GM04503 (cell line): ENCODE data around the gene SH3D19.

Experiments used
- DNase-seq: peaks from one replicate; pipeline ENCODE4 v3.0.0-alpha.2; 2012; ENCODE audit warnings: low read depth

SH3D19 gene, protein sequence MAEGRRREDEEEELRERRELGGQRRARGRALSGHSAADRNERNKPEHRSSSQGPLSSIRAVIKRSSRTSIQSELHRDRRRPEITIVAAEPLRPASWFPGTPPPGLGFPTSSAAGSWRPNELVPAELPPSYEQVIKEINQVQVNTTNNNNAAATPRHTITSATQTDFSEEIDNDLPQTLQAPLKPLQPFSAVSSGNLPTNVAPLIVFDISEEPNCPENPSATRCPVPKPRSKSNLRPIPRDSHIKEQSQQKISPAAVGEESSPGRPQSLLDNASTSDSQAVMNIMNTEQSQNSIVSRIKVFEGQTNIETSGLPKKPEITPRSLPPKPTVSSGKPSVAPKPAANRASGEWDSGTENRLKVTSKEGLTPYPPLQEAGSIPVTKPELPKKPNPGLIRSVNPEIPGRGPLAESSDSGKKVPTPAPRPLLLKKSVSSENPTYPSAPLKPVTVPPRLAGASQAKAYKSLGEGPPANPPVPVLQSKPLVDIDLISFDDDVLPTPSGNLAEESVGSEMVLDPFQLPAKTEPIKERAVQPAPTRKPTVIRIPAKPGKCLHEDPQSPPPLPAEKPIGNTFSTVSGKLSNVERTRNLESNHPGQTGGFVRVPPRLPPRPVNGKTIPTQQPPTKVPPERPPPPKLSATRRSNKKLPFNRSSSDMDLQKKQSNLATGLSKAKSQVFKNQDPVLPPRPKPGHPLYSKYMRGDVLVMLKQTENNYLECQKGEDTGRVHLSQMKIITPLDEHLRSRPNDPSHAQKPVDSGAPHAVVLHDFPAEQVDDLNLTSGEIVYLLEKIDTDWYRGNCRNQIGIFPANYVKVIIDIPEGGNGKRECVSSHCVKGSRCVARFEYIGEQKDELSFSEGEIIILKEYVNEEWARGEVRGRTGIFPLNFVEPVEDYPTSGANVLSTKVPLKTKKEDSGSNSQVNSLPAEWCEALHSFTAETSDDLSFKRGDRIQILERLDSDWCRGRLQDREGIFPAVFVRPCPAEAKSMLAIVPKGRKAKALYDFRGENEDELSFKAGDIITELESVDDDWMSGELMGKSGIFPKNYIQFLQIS

DNA sequence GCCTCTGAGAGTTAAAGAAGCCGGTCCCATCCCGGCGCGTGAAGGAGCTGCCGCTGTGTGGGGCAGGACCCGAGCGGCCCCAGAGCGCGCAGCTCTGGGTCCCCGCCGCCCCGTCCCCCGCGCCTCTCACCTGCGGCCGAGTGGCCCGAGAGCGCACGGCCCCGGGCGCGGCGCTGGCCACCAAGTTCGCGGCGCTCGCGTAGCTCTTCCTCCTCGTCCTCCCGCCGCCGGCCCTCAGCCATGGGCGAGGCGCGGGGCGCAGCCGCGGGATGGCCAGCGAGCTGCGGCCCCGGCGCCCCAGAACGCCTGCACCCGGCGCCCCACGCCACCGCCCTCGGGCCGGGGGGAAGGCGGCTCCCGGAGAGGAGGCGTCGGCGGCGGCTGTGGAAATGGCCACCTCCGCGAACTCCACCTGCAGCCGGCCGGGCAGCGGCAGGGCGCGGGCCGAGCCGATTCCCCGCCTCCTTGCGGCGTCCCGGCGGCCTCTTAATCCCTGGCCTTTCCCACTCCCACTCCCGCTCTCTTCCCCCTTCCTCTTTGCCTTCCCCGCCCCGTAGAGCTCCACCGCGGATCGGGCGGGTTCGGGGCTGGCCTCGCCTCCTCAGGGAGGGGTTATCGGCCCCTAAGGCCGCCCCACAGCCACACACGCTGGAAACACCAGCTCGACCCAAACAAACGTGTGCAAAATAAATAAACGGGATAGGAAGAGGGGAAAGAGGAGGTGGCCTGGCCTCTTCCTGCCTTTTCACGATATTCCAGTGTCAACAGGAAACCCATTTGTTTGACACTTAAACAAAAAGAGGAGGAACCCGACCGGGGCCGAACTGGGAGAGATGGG is at the start of gene SH3D19:
TSS of gene SH3D19 (minus strand) at position 495 of the 838 bp plus-strand sequence. CDS start at position 242, 253 bp downstream.
- no peak for DNase-seq

DNA sequence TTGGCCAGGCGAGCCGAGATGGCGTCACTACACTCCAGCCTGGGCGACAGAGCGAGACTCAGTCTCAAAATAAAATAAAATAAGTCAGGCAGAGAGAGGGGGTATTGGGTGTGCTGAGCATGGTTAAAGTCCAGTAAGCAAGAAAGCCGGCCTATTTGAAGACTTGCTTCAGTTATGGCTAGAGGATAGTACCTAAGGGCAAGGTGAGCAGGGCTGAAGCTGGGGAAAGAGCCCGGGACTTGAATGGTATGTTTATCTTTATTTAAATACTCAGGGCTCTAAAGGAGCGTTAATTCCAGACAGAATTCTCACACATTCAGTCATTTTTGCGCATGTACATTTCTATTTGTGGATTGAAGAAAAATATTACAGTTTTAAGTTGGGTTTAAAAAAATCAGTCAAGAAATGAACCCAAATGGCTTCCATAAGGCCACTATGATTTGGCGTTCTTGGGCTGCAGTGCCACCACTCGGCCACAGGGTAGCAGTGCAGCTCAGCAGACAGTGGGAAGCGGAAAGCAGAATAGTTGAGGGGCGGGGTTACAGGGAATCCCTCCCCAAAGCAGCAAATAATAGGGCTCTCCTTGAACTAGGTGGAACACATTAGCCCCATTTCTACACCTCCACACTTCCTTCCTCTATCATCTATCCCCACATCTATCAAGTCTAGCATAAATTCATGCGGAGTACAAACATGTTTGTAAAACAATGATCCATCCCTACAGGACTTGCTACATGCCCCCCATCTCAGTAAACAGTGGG is 37.2 kb upstream of the SH3D19 start:
- no peak for DNase-seq

DNA sequence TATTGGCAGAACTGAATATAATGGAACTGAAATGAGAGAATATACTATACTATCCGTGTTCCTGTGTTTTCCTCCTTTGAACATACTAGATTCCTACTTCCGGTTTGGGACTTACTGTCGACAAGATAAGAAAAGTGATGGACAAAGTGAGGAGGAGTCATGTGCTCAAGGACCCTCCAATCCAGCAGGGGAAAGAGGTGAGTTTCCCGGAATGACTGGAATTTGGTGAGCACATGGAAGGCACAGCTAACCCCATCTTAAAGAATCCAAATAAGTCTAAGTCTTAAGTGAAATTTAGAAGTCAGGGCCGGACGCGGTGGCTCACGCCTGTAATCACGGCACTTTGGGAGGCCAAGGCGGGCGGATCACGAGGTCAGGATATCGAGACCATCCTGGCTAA is 36.6 kb upstream of the SH3D19 start:
- no peak for DNase-seq

DNA sequence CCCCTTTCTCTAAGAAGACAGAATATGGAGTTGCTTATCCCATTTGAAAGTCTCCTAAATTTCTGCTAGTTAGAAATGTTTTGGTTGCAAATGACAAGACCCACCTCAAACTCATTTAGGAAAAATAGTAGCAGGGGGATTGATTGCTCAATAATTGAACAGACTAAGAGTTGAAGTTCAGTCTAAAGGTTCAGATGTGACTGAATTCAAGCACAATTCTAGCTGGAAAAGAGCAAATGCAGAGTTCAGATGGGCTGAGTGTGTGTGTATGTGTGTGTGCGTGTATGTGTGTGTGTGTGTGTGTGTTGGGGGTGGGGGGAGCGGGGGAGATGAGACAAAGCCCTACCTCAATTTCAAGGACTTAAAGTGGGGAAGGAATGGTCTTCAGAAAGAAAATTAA is 35.7 kb upstream of the SH3D19 start:
- no peak for DNase-seq

DNA sequence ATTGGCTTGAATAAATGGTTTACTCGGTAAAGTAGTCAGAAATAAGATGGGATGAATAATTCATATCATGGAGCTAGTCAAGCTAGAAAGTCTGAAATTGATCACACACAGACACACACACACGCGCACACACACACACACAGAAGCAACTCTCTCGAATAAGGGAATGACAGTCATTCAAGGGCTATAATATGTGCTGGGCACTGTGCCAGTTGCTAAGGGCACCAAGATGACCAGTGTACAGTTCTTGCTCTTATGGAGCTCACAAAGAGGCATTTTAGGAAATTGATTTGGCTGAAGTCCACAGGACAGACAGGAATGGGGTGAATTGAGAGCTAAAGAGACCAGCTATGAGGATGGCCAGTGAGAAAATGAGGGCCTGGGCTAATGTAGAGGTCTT is 34.2 kb upstream of the SH3D19 start:
- no peak for DNase-seq

DNA sequence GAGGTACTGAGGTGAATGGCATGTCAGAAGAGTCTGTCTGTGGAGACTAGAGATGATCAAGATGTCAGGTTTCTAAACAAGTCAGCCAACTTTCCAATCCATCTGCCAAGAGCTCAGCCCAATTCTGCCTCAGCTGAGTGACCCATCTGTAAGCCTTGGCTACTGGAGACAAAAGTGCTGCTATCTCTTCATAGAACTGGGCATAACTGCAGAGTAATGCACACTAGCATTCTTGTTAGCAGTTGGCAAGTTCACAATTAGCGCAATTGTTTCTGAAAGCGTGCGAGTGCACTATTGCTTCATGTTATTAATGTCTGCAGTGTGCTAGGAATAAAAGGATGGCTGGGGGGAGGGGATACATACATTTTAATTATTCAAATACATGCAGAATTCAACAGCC is 32.9 kb upstream of the SH3D19 start:
- DNase-seq = no peak

DNA sequence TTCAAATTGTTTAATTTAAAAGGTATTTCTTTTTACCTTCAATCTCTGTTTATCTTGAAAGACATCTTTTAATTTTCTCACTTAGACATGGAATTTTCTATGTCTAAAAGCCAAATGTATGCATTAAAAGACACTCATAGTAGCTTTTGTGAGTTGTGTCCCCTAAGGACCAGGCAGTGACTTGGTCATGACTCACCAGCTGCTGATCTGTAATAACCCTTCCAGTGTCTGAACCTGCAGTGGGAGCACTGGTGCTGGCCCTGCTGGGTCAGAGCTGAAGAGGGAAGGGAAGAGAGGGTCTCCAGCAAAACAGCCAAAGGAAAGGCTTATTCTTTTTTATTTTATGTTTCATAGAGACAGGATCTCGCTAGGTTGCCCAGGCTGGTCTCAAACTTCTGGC is 31.1 kb upstream of the SH3D19 start:
- DNase-seq = no peak

DNA sequence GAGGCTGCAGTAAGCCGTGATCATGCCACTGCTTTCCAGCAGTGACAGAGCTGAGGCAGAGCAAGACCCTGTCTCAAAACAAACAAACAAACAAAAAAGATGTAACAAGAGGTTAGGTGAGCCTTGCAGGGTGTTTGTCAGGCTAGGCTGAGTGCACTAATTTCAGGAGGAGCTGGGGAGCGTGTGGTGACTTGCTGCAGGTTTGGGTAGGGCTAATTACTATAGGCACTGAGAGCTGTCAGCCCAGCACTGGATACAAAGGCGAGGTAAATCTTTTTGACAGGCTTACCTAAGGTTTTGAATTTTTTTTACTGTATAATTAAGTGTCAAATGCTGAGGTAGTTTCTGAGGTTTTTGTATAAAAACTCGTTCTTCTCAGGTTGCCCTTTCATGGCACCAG is 29.8 kb upstream of the SH3D19 start:
- DNase-seq = no peak

DNA sequence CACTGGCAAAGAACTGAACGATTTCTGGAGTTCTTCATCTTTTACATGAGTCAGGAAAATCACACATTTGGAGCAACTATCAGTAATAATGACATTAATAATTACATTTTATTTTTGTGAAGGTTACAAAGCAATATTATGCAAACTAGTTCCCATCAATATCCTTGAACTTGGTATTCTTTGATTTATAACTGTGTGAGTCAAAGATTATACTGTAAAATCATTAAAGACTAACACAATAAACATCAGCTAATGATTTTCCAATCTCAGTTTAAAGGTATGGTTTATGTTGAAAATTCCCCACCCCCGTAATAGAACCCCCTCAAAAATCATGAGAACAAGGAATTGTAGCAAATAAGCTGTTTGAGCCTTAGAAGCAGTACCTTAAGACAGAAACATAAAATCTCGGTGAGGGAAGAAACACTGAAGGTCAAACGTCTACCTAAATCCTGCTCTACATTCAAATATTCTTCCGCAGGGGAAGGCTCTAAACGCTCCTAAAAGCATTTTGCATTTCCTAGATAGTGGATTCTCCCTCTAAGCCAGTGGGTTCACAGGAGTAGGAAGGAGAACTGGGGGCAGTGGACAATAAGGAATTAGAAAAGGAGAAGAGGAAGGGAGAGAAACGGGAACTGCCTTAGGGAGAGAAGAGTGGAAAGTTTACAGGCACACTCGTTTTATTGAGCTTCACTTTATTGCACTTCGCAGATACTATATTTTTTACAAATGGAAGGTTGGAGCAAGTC is 22.3 kb upstream of the SH3D19 start:
- DNase-seq = no peak

DNA sequence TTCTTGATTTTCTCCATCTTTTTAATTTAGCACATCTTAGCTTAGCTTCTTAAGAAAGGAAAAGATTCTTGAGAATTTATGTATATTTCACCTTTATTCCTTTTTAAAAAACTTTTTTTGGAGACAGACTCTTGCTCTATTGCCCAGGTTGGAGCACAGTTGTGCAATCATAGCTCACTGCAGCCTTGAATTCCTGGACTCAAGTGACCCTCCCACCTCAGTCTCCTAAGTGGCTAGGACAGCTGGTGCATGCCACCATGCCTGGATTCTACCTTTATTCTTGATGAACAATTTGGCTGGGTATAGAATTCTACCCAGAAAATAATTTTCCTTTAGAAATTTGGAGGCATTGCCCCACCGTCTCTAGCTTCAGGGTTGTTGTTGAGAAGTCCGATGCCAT is 19.5 kb upstream of the SH3D19 start:
- no peak for DNase-seq

DNA sequence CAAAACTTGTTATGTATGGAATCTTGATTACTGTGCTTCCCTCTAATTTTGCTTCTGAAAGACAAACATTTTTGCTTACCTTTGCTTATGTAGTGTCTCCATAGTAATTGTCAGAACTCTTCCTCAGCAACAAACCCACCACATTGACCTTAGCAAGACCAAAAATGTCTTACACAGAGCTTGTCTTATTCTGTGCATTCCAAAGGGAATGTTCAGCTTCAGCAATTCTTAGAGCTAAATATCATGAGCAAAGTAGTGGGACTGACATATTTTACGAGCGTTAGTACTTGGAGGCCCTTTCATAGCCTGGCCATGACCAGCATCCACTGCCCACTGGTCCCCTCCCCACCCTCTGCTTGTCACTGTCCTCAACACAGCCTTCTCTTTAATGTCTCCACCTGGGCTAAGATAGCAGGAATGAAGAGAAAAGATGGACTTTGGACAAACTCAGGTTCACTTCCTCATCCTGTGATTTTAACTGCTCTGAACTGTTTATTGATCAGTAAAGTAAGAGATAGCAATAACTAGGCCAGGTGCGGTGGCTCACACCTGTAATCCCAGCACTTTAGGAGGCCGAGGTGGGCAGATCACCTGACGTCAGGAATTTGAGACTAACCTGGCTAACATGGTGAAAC is 15.5 kb upstream of the SH3D19 start:
- DNase-seq = no peak

DNA sequence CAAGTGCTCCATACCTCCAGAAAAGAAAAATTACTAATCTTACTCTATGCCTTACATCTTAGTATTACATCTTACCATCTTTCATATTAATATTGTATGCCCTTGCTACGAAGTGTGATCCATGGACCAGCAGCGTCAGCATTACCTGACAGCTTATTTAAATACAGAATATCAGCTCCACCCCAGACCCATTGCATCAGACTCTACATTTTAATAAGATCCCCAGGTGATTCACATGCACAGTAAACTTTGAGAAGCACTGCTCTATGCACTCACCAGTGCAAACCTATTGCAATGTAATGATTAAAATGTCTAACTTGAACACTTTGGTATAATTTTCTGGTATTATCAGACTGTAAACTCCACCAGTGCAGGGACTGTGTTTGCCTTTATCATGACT is 14.1 kb upstream of the SH3D19 start:
- no peak for DNase-seq

DNA sequence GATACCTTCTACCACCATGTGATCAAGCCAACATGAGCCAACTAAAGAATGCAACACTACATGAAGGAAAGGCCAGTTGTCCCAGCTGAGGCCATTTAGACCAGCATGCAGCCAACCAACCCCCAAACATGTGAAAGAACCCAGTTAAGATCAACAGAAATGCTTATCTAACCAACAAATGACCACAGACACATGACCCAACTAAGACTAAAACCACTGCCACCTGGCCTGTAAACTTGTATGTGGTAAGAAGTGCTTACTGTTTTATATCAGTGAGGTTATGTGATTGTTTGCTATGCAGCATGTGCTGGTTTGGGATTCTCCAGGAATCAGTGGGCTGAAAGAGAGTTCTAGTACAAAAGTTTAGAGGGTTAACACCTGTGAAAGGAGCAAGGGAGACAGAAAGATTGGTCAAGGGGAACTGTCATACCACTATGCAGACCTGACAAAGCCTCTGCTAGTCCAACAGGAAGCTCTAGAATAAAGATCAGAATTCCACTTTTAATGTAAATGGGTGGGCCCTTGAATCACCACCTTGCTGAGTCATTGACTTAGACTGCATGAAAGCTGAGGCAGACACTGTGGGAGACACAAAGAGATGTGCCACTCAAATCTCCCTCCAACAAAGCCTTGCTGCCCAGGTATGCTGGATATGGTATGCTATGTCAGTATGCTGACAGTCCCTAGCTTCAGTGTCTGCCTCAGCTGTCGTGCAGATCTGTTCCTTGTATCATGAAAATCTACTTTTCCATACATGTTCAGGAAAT is 6.1 kb upstream of the SH3D19 start:
- no peak for DNase-seq

DNA sequence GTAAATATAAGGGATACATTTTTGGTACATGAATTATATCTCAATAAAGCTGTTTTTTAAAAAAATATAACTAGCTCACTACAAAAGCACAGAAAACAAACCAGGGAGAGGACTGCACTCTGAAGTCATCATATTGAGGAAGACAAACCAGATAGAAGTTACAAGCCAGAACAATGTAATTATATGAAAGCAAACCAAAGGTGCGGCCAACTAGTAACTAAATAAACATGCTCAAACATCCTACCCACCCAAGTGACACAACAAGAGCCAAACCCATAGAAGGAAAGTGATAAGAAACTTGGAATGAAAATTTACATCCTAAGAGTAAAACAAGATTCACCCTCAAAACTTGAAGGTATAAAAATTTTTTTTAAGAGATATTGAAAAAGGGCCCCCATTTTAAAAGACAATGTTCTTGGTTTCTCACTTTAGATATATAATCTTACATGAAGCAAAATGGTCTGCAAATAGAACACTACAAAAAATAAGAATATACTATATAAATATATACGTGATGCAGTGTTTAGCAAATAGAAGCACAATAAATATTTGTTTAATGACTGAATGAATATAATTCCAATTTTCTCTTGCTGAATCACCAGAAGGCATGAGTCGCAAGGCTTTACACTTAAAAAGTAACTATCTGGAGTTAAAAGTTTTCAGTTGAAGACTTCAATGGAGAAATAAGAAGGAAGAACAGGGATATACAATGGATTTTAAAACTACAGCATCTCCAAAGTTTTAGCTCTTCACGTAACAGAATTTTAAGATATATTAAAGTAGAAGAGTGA is 4.0 kb upstream of the SH3D19 start:
- no peak for DNase-seq

DNA sequence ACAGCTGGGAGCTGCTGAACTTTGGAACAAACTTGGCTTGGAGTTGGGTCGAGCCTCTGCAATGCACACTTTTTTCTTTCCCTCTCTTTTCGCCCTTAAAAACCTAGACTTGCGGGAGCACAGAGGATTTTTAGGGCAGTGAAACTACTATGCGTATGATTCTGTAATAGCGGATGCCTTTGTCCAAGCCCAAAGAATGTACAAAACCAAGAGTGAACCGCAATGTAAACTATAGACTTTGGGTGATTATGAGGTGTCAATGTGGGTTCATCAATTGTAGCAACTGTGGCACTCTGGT is 493 bp upstream of the SH3D19 start:
- no peak for DNase-seq

DNA sequence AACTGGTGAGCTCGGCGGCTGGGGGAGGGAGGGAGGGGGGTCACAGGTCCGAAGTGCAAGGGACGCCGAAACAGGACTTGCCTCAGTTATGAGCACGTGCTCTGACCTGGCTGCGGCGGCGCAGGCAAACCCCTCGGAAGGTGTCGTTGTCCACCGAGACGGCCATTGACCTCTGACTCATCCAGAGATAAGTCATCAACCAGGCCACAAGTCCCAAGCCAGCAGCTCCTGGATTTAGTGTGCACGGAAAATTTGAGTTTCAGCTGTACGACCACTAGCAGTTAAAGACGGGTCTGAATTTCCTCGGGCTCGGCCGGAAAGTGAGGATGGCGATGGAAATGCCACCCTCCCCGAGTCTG is 674 bp downstream of the SH3D19 start:
- DNase-seq = no peak

DNA sequence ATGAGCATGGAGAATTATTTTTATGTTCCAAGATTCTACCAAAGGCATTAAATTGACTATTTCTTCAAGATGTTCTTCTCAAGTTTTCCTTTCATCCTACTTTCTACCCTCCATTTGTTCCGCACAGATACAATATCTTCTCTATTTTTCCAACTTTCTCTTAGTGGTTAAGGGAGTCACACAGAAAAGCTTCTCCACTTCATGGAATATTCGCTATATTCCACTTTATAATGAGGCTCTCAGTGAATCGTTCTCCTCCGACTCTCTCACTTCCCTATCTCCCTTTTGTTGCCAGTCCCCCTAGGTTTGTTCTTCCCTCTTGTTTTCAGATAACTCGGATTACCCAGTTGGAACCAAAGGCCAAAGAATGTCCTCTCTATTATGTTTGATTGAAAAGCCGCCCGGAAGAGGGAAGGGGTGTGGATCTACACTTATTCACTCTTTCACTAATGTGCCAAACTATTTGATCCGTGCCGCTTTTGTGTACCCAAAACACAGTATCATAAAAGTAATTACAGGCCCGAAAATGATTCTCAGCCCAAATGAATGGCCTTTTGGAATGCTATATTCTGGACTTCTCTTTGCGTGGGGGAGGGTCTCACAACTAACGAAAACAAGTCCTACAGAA is 1.2 kb downstream of the SH3D19 start:
- no peak for DNase-seq

DNA sequence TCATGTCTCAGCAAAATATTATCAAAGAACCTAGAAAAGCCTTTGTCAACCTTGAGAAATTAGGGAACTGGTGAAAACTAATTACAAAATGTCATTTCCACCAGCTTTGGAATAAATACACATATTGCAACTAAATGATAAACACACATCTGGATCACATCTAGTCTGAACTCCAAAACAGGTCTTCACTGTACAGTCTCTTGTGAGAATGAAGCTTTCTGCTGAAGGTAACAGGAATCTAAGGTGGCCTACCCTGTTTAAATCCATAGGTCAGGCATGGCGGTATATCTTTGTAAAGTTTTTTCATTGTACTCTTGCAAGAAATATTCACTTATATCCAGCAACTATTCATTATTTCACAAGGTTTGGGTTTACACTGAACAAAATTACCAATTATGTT is 1.7 kb downstream of the SH3D19 start:
- no peak for DNase-seq
